K562 (cell line): ENCODE data around the gene AP2S1. TPM values are rescaled to one million over a fixed set of nuclear protein-coding genes. Genes with fewer than 3 reads are reported as not detected.

Experiments used
- CHD4 ChIP-seq: fragments of 200-600 bp; sonication (generic); IDR thresholded peaks from 3 replicates; pipeline ENCODE4 v1.6.1; 2012; ENCODE audit warnings: low read depth, mild to moderate bottlenecking, mixed read lengths, low read length, inconsistent platforms; ENCODE audit not compliant: insufficient read depth, insufficient replicate concordance, poor library complexity, severe bottlenecking
- KAT7 ChIP-seq: sonication (generic); formaldehyde crosslinking; IDR thresholded peaks from 2 replicates; pipeline ENCODE4 v1.8.0; 2022; ENCODE audit warnings: missing genetic modification reagents, mild to moderate bottlenecking, borderline replicate concordance
- PHF21A ChIP-seq: fragments of 450-650 bp; IDR thresholded peaks from 2 replicates; pipeline ENCODE4 v1.6.1; 2017; ENCODE audit warnings: low read depth, borderline replicate concordance
- TEAD4 ChIP-seq, 2 experiments: sonication (generic) in 1 of 2; formaldehyde crosslinking in 1 of 2; IDR thresholded peaks; 2 replicates each; pipeline versions ENCODE4 v1.6.1 to v1.8.0; 2012 to 2022; ENCODE audit warnings: borderline replicate concordance in 1 of 2, inconsistent platforms in 1 of 2, low read length in 1 of 2, mild to moderate bottlenecking in 1 of 2, missing genetic modification reagents in 1 of 2
- XRCC5 ChIP-seq: fragments of 200-400 bp; formaldehyde crosslinking; IDR thresholded peaks from 2 replicates; pipeline ENCODE4 v1.6.1; 2017; ENCODE audit warnings: low read depth, mild to moderate bottlenecking, low read length
- ZNF24 ChIP-seq: fragments of 450-650 bp; IDR thresholded peaks from 2 replicates; pipeline ENCODE4 v1.6.1; 2016
- ZSCAN29 ChIP-seq: fragments of 450-650 bp; IDR thresholded peaks from 2 replicates; pipeline ENCODE4 v1.6.1; 2017
- polyA plus RNA-seq, 8 experiments: library from polyadenylated mRNA; depleted of rRNA in 4 of 8; stranded (reverse) in 5 of 8; unstranded in 3 of 8; fragments of >200 nt; fragmentation: Nextera tagmentation in 2 of 8; fragmentation: Illumina TruSeq in 1 of 8; extraction: Ambion mirVana in 2 of 8; extraction: Trizol in 1 of 8; gene quantifications; 2 replicates each; pipeline versions ENCODE4 v1.2.1 to v1.2.3, GENCODE V29; 2011 to 2014; ENCODE audit warnings: inconsistent platforms in 1 of 8, missing spikeins in 1 of 8
- total RNA-seq, 7 experiments: library from RNA; depleted of rRNA in 6 of 7; stranded (reverse); fragments of >200 nt in 6 of 7; fragmentation: Illumina TruSeq in 2 of 7; extraction: Trizol in 2 of 7; gene quantifications; 2 replicates each; pipeline versions ENCODE4 v1.2.1 to v1.2.3, GENCODE V29; 2011 to 2021; ENCODE audit warnings: low replicate concordance in 1 of 7
- TF ChIP-seq, protein P1 (sequence below): fragments of 450-650 bp; IDR thresholded peaks from 2 replicates; pipeline ENCODE4 v1.6.1; 2016; ENCODE audit warnings: antibody characterized with exemption
- TF ChIP-seq, protein P2 (sequence below): fragments of 200-600 bp; sonication (generic); IDR thresholded peaks from one replicate; pipeline ENCODE4 v1.6.1; 2012; ENCODE audit warnings: mild to moderate bottlenecking, low read depth, low read length, inconsistent platforms
- TF ChIP-seq, protein P3 (sequence below): sonication (generic); formaldehyde crosslinking; IDR thresholded peaks from 2 replicates; pipeline ENCODE4 v1.8.0; 2022; ENCODE audit warnings: mild to moderate bottlenecking, missing genetic modification reagents

The AP2S1 gene
- total and polyA plus RNA-seq, 9 of the 15 experiments (the other 6 are each of a cell fraction or from before 2014, with no cell fraction given), result 32.4 to 294 (median 136) TPM

DNA sequence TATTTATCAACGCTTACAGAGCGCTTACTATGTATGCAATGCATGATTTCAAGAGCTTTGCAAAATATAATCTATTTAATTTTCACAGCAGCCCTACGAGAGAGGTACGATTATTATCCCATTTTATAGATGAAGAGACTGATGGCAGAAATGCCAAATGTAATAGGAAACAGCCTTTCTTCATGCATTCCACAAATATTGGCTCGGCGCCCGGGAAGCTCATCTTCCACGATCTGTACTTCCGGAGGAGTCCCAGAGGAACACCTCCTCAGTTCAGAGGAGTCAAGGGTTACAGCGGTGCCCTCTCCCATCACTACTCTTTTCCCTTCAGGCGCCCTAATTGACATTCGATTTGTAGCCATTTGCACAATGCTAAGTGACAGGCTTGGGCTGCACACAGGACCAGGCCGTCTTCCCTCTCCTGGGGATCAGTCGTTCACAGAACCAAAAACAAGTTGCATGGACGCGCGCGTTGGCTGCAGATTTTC, 9.0 kb upstream of the AP2S1 start (continued):
- TF ChIP-seq, protein P1, sequence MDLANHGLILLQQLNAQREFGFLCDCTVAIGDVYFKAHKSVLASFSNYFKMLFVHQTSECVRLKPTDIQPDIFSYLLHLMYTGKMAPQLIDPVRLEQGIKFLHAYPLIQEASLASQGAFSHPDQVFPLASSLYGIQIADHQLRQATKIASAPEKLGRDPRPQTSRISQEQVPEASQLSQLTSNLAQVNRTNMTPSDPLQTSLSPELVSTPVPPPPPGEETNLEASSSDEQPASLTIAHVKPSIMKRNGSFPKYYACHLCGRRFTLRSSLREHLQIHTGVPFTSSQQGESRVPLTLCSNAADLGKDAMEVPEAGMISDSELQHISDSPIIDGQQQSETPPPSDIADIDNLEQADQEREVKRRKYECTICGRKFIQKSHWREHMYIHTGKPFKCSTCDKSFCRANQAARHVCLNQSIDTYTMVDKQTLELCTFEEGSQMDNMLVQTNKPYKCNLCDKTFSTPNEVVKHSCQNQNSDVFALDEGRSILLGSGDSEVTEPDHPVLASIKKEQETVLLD, result peak; percentile 26; the same call in 1 of the 2 replicates
- TF ChIP-seq PHF21A (0 out of 2 replicates have a peak, but pooled peaks have one; percentile 13), CHD4 (peak; percentile 79), ZSCAN29 (no peak), ZNF24 (peak; percentile 88), TEAD4 (IDR thresholded peaks at IDR 0.05; ENCODE audit: low read length) (peak; percentile 30; the same call in 1 of the 2 replicates), TEAD4 (CRISPR knock-in tag; IDR thresholded peaks at IDR 0.05; ENCODE audit: borderline replicate concordance) (0 out of 2 replicates have a peak, but pooled peaks have one; percentile 54), XRCC5 (0 out of 2 replicates have a peak, but pooled peaks have one; percentile 48), KAT7 (CRISPR knock-in tag) (no peak)
- TF ChIP-seq, protein P2, sequence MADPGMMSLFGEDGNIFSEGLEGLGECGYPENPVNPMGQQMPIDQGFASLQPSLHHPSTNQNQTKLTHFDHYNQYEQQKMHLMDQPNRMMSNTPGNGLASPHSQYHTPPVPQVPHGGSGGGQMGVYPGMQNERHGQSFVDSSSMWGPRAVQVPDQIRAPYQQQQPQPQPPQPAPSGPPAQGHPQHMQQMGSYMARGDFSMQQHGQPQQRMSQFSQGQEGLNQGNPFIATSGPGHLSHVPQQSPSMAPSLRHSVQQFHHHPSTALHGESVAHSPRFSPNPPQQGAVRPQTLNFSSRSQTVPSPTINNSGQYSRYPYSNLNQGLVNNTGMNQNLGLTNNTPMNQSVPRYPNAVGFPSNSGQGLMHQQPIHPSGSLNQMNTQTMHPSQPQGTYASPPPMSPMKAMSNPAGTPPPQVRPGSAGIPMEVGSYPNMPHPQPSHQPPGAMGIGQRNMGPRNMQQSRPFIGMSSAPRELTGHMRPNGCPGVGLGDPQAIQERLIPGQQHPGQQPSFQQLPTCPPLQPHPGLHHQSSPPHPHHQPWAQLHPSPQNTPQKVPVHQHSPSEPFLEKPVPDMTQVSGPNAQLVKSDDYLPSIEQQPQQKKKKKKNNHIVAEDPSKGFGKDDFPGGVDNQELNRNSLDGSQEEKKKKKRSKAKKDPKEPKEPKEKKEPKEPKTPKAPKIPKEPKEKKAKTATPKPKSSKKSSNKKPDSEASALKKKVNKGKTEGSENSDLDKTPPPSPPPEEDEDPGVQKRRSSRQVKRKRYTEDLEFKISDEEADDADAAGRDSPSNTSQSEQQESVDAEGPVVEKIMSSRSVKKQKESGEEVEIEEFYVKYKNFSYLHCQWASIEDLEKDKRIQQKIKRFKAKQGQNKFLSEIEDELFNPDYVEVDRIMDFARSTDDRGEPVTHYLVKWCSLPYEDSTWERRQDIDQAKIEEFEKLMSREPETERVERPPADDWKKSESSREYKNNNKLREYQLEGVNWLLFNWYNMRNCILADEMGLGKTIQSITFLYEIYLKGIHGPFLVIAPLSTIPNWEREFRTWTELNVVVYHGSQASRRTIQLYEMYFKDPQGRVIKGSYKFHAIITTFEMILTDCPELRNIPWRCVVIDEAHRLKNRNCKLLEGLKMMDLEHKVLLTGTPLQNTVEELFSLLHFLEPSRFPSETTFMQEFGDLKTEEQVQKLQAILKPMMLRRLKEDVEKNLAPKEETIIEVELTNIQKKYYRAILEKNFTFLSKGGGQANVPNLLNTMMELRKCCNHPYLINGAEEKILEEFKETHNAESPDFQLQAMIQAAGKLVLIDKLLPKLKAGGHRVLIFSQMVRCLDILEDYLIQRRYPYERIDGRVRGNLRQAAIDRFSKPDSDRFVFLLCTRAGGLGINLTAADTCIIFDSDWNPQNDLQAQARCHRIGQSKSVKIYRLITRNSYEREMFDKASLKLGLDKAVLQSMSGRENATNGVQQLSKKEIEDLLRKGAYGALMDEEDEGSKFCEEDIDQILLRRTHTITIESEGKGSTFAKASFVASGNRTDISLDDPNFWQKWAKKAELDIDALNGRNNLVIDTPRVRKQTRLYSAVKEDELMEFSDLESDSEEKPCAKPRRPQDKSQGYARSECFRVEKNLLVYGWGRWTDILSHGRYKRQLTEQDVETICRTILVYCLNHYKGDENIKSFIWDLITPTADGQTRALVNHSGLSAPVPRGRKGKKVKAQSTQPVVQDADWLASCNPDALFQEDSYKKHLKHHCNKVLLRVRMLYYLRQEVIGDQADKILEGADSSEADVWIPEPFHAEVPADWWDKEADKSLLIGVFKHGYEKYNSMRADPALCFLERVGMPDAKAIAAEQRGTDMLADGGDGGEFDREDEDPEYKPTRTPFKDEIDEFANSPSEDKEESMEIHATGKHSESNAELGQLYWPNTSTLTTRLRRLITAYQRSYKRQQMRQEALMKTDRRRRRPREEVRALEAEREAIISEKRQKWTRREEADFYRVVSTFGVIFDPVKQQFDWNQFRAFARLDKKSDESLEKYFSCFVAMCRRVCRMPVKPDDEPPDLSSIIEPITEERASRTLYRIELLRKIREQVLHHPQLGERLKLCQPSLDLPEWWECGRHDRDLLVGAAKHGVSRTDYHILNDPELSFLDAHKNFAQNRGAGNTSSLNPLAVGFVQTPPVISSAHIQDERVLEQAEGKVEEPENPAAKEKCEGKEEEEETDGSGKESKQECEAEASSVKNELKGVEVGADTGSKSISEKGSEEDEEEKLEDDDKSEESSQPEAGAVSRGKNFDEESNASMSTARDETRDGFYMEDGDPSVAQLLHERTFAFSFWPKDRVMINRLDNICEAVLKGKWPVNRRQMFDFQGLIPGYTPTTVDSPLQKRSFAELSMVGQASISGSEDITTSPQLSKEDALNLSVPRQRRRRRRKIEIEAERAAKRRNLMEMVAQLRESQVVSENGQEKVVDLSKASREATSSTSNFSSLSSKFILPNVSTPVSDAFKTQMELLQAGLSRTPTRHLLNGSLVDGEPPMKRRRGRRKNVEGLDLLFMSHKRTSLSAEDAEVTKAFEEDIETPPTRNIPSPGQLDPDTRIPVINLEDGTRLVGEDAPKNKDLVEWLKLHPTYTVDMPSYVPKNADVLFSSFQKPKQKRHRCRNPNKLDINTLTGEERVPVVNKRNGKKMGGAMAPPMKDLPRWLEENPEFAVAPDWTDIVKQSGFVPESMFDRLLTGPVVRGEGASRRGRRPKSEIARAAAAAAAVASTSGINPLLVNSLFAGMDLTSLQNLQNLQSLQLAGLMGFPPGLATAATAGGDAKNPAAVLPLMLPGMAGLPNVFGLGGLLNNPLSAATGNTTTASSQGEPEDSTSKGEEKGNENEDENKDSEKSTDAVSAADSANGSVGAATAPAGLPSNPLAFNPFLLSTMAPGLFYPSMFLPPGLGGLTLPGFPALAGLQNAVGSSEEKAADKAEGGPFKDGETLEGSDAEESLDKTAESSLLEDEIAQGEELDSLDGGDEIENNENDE, result no peak
- TF ChIP-seq, protein P3, sequence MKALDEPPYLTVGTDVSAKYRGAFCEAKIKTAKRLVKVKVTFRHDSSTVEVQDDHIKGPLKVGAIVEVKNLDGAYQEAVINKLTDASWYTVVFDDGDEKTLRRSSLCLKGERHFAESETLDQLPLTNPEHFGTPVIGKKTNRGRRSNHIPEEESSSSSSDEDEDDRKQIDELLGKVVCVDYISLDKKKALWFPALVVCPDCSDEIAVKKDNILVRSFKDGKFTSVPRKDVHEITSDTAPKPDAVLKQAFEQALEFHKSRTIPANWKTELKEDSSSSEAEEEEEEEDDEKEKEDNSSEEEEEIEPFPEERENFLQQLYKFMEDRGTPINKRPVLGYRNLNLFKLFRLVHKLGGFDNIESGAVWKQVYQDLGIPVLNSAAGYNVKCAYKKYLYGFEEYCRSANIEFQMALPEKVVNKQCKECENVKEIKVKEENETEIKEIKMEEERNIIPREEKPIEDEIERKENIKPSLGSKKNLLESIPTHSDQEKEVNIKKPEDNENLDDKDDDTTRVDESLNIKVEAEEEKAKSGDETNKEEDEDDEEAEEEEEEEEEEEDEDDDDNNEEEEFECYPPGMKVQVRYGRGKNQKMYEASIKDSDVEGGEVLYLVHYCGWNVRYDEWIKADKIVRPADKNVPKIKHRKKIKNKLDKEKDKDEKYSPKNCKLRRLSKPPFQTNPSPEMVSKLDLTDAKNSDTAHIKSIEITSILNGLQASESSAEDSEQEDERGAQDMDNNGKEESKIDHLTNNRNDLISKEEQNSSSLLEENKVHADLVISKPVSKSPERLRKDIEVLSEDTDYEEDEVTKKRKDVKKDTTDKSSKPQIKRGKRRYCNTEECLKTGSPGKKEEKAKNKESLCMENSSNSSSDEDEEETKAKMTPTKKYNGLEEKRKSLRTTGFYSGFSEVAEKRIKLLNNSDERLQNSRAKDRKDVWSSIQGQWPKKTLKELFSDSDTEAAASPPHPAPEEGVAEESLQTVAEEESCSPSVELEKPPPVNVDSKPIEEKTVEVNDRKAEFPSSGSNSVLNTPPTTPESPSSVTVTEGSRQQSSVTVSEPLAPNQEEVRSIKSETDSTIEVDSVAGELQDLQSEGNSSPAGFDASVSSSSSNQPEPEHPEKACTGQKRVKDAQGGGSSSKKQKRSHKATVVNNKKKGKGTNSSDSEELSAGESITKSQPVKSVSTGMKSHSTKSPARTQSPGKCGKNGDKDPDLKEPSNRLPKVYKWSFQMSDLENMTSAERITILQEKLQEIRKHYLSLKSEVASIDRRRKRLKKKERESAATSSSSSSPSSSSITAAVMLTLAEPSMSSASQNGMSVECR, result peak; percentile 11; the same call in 1 of the 2 replicates
